SU-DHL-6 (cell line): ENCODE data around the gene ATG13.

Experiments
- H2AFZ ChIP-seq: fragments of 200-600 bp; sonication (generic); 2 replicates; pipeline ENCODE4 v1.6.1; 2014; ENCODE audit warnings: low read depth, mild to moderate bottlenecking, moderate library complexity, mixed read lengths, antibody characterized with exemption, low read length; ENCODE audit not compliant: severe bottlenecking
- H3F3A ChIP-seq: fragments of 200-600 bp; shearing (Covaris generic); 2 replicates; pipeline ENCODE4 v1.6.0; 2016; ENCODE audit warnings: antibody characterized with exemption, mild to moderate bottlenecking; ENCODE audit not compliant: insufficient read depth
- H3K27ac ChIP-seq: fragments of 200-600 bp; sonication (generic); 2 replicates; pipeline ENCODE4 v1.5.1; 2016; ENCODE audit warnings: low read depth, mild to moderate bottlenecking, low read length, moderate library complexity, mixed read lengths
- H3K27me3 ChIP-seq: fragments of 200-600 bp; sonication (generic), shearing (Covaris generic); 2 replicates; pipeline ENCODE4 v1.6.0; 2014; ENCODE audit warnings: mild to moderate bottlenecking, low read length
- H3K36me3 ChIP-seq: fragments of 200-600 bp; sonication (generic); 2 replicates; pipeline ENCODE4 v1.6.1; 2014; ENCODE audit warnings: mild to moderate bottlenecking, low read length, mixed read lengths
- H3K4me2 ChIP-seq: fragments of 300-600, 200-600 bp; shearing (Covaris generic), sonication (generic); 2 replicates; pipeline ENCODE4 v1.6.0; 2014; ENCODE audit warnings: low read length, low read depth, mild to moderate bottlenecking; ENCODE audit not compliant: poor library complexity, severe bottlenecking
- H3K4me3 ChIP-seq: fragments of 200-600 bp; sonication (generic); 2 replicates; pipeline ENCODE4 v1.5.1; 2014; ENCODE audit warnings: antibody characterized with exemption, low read length, mild to moderate bottlenecking, mixed read lengths; ENCODE audit not compliant: insufficient read depth, poor library complexity, severe bottlenecking
- H3K79me2 ChIP-seq: fragments of 200-600 bp; sonication (generic); 2 replicates; pipeline ENCODE4 v1.6.1; 2014; ENCODE audit warnings: mild to moderate bottlenecking, low read length, moderate library complexity; ENCODE audit not compliant: insufficient read depth
- H3K9ac ChIP-seq: fragments of 200-600 bp; sonication (generic); 2 replicates; pipeline ENCODE4 v1.7.0; 2014; ENCODE audit warnings: mild to moderate bottlenecking, low read length
- H3K9me2 ChIP-seq: fragments of 200-600 bp; sonication (generic); replicated peaks from 2 replicates; pipeline ENCODE4 v1.6.1; 2014; ENCODE audit warnings: low read length; ENCODE audit not compliant: insufficient read depth
- H3K9me3 ChIP-seq: fragments of 200-600 bp; sonication (generic); 2 replicates; pipeline ENCODE4 v1.6.1; 2014; ENCODE audit warnings: low read length, mixed read lengths; ENCODE audit not compliant: insufficient read depth
- H4K20me1 ChIP-seq: fragments of 200-600 bp; sonication (generic); 2 replicates; pipeline ENCODE4 v1.6.1; 2014; ENCODE audit warnings: low read depth, mild to moderate bottlenecking, antibody characterized with exemption, low read length, moderate library complexity, mixed read lengths
- EZH2phosphoT487 ChIP-seq: fragments of 200-600 bp; sonication (generic), shearing (Covaris generic); conservative IDR thresholded peaks from 2 replicates; pipeline ENCODE4 v1.6.1; 2018; ENCODE audit warnings: mild to moderate bottlenecking, antibody characterized with exemption, low read length, moderate library complexity, mixed read lengths
- TF ChIP-seq, protein P1 (sequence below): fragments of 200-600 bp; sonication (generic); IDR thresholded peaks from one replicate; pipeline ENCODE4 v1.5.1; 2017; ENCODE audit warnings: antibody characterized with exemption, mild to moderate bottlenecking, low read length, moderate library complexity; ENCODE audit not compliant: insufficient read depth, poor library complexity, severe bottlenecking

ATG13 gene

DNA sequence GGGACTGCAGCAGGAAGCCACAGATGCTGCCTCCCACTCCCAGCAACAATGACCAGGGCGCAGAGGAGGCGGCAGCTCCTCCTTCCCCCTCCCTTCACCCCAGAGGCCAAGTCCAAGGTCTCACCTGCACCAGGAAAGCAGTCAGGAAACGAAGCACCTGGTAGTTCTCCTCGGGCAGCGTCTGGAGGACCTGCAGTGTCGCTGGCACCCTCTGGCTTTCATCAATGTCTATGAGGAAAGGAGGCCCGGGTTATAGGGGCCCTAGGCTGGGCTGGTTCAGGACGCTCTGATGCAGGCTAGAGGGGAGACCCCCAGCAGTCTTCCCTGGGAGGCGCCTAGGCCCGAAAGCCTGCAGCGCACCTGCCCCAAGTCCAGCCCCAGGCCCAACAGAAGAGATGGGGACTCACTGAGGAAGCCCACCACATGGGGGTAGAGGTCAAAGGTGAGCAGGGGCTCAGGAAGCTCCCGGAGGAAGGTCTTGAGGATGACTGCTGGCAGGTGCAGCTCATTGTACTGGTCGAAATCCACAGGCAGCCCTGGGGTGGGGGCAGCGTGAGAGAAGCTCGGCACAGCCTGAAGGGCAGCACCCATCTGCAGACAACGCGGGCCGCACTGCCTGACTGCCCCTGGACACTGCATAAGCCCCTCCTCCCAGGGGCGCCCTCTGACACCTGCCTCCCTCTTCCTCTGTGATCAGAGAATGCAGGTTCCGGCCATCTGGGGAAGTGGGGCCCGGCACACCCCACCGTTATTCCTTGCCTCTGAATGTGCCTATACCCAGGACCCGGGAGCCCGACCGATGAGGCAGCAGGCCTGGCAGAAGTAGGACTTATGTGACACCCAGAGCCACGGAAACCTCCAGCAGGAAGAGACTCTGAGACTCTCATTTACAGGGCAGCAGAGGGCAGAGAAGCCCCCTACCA, 62.1 kb downstream of the ATG13 start:
- no peak for TF ChIP-seq EZH2phosphoT487
- TF ChIP-seq, protein P1, sequence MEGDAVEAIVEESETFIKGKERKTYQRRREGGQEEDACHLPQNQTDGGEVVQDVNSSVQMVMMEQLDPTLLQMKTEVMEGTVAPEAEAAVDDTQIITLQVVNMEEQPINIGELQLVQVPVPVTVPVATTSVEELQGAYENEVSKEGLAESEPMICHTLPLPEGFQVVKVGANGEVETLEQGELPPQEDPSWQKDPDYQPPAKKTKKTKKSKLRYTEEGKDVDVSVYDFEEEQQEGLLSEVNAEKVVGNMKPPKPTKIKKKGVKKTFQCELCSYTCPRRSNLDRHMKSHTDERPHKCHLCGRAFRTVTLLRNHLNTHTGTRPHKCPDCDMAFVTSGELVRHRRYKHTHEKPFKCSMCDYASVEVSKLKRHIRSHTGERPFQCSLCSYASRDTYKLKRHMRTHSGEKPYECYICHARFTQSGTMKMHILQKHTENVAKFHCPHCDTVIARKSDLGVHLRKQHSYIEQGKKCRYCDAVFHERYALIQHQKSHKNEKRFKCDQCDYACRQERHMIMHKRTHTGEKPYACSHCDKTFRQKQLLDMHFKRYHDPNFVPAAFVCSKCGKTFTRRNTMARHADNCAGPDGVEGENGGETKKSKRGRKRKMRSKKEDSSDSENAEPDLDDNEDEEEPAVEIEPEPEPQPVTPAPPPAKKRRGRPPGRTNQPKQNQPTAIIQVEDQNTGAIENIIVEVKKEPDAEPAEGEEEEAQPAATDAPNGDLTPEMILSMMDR: no peak
- Histone ChIP-seq H3F3A (no peaks in the 10 kb centered on the region), H3K9me3 (no peaks in the 10 kb centered on the region)

DNA sequence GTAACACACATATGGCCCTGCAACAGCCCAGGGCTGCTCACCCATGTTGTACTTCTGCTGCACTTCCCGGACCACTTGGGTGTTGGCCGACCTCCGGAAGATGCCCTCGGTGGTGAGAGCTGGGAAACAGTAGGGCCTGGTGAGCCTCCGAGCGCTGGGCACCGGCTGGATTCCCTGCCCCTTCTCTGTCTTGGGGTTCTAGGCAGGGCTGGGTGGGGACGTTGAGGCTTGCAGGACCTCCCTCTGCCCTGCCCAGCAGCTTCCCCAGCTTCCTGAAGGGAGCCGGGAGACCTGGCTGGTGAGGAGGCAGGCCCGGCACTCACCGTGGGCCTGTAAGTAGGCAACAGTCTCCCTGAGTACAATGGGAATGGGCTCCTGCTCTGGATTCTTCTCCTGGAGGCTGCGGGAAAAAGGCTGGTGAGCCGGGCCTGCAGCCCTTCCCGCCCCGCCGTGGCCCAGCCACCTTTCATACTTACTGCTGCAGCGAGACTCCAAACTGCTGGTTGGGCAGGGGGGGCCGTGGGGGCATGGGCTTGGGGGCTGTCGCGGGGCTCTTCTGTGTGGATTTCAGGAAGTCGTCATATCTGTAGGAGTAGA, 62.9 kb downstream of the ATG13 start:
- Histone ChIP-seq H3K4me3 (no peak overlapping the region), H3K79me2 (no peaks in the 10 kb centered on the region), H3K27me3 (no peaks in the 10 kb centered on the region), H3K9me2 (no peaks in the 10 kb centered on the region), H3F3A (no peaks in the 10 kb centered on the region), H3K36me3 (no peaks in the 10 kb centered on the region), H2AFZ (no peak overlapping the region), H3K9ac (no peak overlapping the region), H4K20me1 (no peaks in the 10 kb centered on the region), H3K27ac (no peak overlapping the region), H3K4me2 (no peak overlapping the region), H3K9me3 (no peaks in the 10 kb centered on the region)
- TF ChIP-seq, protein P1: no peak
- no peak for TF ChIP-seq EZH2phosphoT487

More for the DNA sequence above, 62.1 kb downstream of the ATG13 start:
- Histone ChIP-seq H4K20me1 (no peaks in the 10 kb centered on the region), H3K27me3 (no peaks in the 10 kb centered on the region), H2AFZ (no peak overlapping the region), H3K4me3 (no peak overlapping the region), H3K27ac (no peak overlapping the region), H3K9me2 (no peaks in the 10 kb centered on the region), H3K4me2 (no peak overlapping the region), H3K9ac (no peak overlapping the region), H3K79me2 (no peaks in the 10 kb centered on the region), H3K36me3 (no peaks in the 10 kb centered on the region)

DNA sequence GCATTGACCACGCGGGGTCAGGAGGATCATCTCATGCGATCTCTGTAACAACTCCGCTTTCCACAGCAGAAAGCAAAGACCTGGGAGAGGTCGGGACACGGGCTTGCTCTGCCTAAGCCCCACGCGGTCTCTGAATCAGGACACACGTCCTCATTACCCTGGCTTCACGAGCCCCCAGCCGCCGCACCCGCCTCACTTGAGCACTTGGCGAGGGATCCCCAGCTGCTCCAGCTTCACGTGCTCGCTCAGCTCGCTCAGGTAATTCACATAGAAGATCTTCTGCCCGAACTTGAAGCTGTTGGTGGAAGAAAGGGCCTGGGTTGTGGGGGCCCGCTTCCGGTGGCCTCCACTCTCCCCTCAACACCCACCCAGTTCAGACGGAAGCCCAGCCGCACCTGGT, 63.5 kb downstream of the ATG13 start:
- TF ChIP-seq EZH2phosphoT487: no peak
- TF ChIP-seq, protein P1: no peak
- H3K9me2 ChIP-seq: no peaks in the 10 kb centered on the region
- no peaks in the 10 kb centered on the region for H4K20me1 ChIP-seq
- H2AFZ ChIP-seq: no peak overlapping the region
- H3K27me3 ChIP-seq: no peaks in the 10 kb centered on the region
- H3K27ac ChIP-seq: no peak overlapping the region
- no peaks in the 10 kb centered on the region for H3K36me3 ChIP-seq
- no peak overlapping the region for H3K4me2 ChIP-seq
- no peaks in the 10 kb centered on the region for H3F3A ChIP-seq
- no peak overlapping the region for H3K4me3 ChIP-seq
- no peaks in the 10 kb centered on the region for H3K79me2 ChIP-seq
- no peak overlapping the region for H3K9ac ChIP-seq
- H3K9me3 ChIP-seq: no peaks in the 10 kb centered on the region
